Activated B cell treated with CpG ODN at 0.5 μM for 24 hours (primary cell): ENCODE measurements around the gene ALK. TPM values are rescaled to one million over a fixed set of nuclear protein-coding genes. Genes with fewer than 3 reads are reported as not detected.

ENCODE experiments used
- ATAC-seq: fragments of 200-7000 bp; cut with Tn5 transposase; one replicate; pipeline ENCODE4 v1.10.0; 2021; ENCODE audit warnings: low read depth, mild to moderate bottlenecking, moderate library complexity
- CTCF ChIA-PET: fragments of 350-600 bp; sonication (Branson Sonifier 250); formaldehyde crosslinking; loops from one replicate; lab custom pipeline; 2021; ENCODE audit warnings: antibody characterized with exemption; lab: Charles Lee
- POLR2A ChIA-PET: fragments of 350-600 bp; sonication (Branson Sonifier 250); formaldehyde crosslinking; loops from one replicate; lab custom pipeline; 2021; ENCODE audit warnings: antibody characterized with exemption; lab: Charles Lee
- DNase-seq: peaks from one replicate; pipeline ENCODE4 v3.0.0; 2022
- H3K27ac Mint-ChIP-seq: one replicate; pipeline ENCODE4 v1.8.0; 2020; ENCODE audit warnings: mixed read lengths
- H3K27me3 Mint-ChIP-seq: one replicate; pipeline ENCODE4 v1.8.0; 2021; ENCODE audit warnings: mixed read lengths
- H3K36me3 Mint-ChIP-seq: one replicate; pipeline ENCODE4 v1.8.0; 2021; ENCODE audit warnings: low read depth, mixed read lengths
- H3K4me1 Mint-ChIP-seq: one replicate; pipeline ENCODE4 v1.8.0; 2021; ENCODE audit warnings: mixed read lengths
- H3K4me3 Mint-ChIP-seq: one replicate; pipeline ENCODE4 v1.8.0; 2020; ENCODE audit warnings: mild to moderate bottlenecking, mixed read lengths
- H3K9me3 Mint-ChIP-seq: one replicate; pipeline ENCODE4 v1.8.0; 2020; ENCODE audit warnings: mixed read lengths
- CTCF ChIP-seq: fragments of 200-600 bp; IDR thresholded peaks from one replicate; pipeline ENCODE4 v1.8.0; 2022; ENCODE audit warnings: antibody characterized with exemption, mild to moderate bottlenecking
- intact Hi-C: fragments of 100-400 bp; cut with micrococcal nuclease; formaldehyde crosslinking; loops from one replicate; pipeline ENCODE4 v1.15.1; 2024
- total RNA-seq: library from RNA; stranded (reverse); gene quantifications from 2 replicates; pipeline ENCODE4 v1.2.3, GENCODE V29; 2022

Gene ALK
- total RNA-seq, 1 donor from 2014 or later, result not detected

- POLR2A ChIA-PET, result no interaction called here
- intact Hi-C loops, result no loop called here
- no peak for ATAC-seq
Measured at GRCh38 chr2:29676886-29677453, 244.4 kb downstream of the ALK start.

GRCh38 chr2:29664578-29664977 lies 256.8 kb downstream of the ALK start:
- Mint-ChIP-seq H3K9me3 (peaks cover 10% of the 10 kb centered on the region), H3K4me3 (no peak overlapping the region), H3K36me3 (no peaks in the 10 kb centered on the region), H3K27me3 (no peaks in the 10 kb centered on the region), H3K27ac (no peak overlapping the region), H3K4me1 (no peaks in the 10 kb centered on the region)
- no peak for TF ChIP-seq CTCF
- no peak for ATAC-seq
- CTCF ChIA-PET, result no interaction called here
- POLR2A ChIA-PET, result no interaction called here
- intact Hi-C loops, result no loop called here
- no peak for DNase-seq

More at GRCh38 chr2:29676886-29677453, 244.4 kb downstream of the ALK start:
- no peak for TF ChIP-seq CTCF
- no peaks in the 10 kb centered on the region for H3K4me1 Mint-ChIP-seq
- no peak overlapping the region for H3K27ac Mint-ChIP-seq
- H3K9me3 Mint-ChIP-seq, result peaks cover 3% of the 10 kb centered on the region
- peaks cover 14% of the 10 kb centered on the region for H3K27me3 Mint-ChIP-seq
- H3K4me3 Mint-ChIP-seq, result no peak overlapping the region
- DNase-seq, result no peak
- CTCF ChIA-PET, result no interaction called here
- H3K36me3 Mint-ChIP-seq, result no peaks in the 10 kb centered on the region

GRCh38 chr2:29663268-29663667 lies 258.1 kb downstream of the ALK start:
- Mint-ChIP-seq H3K9me3 (no peaks in the 10 kb centered on the region), H3K36me3 (no peaks in the 10 kb centered on the region), H3K4me1 (no peaks in the 10 kb centered on the region), H3K27me3 (no peaks in the 10 kb centered on the region), H3K27ac (no peak overlapping the region), H3K4me3 (no peak overlapping the region)
- intact Hi-C loops, result no loop called here
- ChIA-PET POLR2A (no interaction called here), CTCF (no interaction called here)
- no peak for TF ChIP-seq CTCF
- no peak for DNase-seq
- ATAC-seq, result no peak

GRCh38 chr2:29662861-29663260 lies 258.5 kb downstream of the ALK start:
- no peaks in the 10 kb centered on the region for H3K27me3 Mint-ChIP-seq
- no peaks in the 10 kb centered on the region for H3K4me1 Mint-ChIP-seq
- ChIA-PET POLR2A (no interaction called here), CTCF (no interaction called here)
- intact Hi-C loops, result no loop called here
- no peaks in the 10 kb centered on the region for H3K36me3 Mint-ChIP-seq
- H3K4me3 Mint-ChIP-seq, result no peak overlapping the region
- H3K27ac Mint-ChIP-seq, result no peak overlapping the region
- ATAC-seq, result no peak
- H3K9me3 Mint-ChIP-seq, result no peaks in the 10 kb centered on the region
- no peak for DNase-seq
- TF ChIP-seq CTCF, result no peak

GRCh38 chr2:29660201-29660600 lies 261.2 kb downstream of the ALK start:
- no peaks in the 10 kb centered on the region for H3K4me1 Mint-ChIP-seq
- CTCF ChIA-PET, result no interaction called here
- ATAC-seq (no peak), DNase-seq (no peak)
- no peaks in the 10 kb centered on the region for H3K9me3 Mint-ChIP-seq
- no peak for TF ChIP-seq CTCF
- POLR2A ChIA-PET, result no interaction called here
- peaks cover 2% of the 10 kb centered on the region for H3K27me3 Mint-ChIP-seq
- no peak overlapping the region for H3K4me3 Mint-ChIP-seq
- no peak overlapping the region for H3K27ac Mint-ChIP-seq
- H3K36me3 Mint-ChIP-seq, result no peaks in the 10 kb centered on the region
- intact Hi-C loops, result no loop called here
